Measurements from ENCODE around the gene SAMM50.

SAMM50 gene

GRCh38 chr22:44030051-44030701, 74.9 kb downstream of the SAMM50 start:
- DNase-seq (ENCODE audit: low read depth): no peak

- DNase-seq (ENCODE audit: low read depth): no peak
Observed at GRCh38 chr22:44030702-44031082, 75.5 kb downstream of the SAMM50 start.

GRCh38 chr22:44031158-44031952, 76.1 kb downstream of the SAMM50 start:
- no peak for DNase-seq (ENCODE audit: low read depth)

GRCh38 chr22:44032126-44032730, 77.0 kb downstream of the SAMM50 start:
- DNase-seq (ENCODE audit: low read depth): no peak

- DNase-seq (ENCODE audit: low read depth): no peak
Observed at GRCh38 chr22:44033287-44033686, 78.0 kb downstream of the SAMM50 start.

GRCh38 chr22:44033694-44034093, 78.5 kb downstream of the SAMM50 start:
- no peak for DNase-seq (ENCODE audit: low read depth)

- DNase-seq (ENCODE audit: low read depth): no peak
Observed at GRCh38 chr22:44037519-44038375, 82.5 kb downstream of the SAMM50 start.

GRCh38 chr22:44039566-44040171, 84.4 kb downstream of the SAMM50 start:
- no peak for DNase-seq (ENCODE audit: low read depth)

GRCh38 chr22:44042249-44043218, 87.3 kb downstream of the SAMM50 start:
- DNase-seq (ENCODE audit: low read depth): no peak

- DNase-seq (ENCODE audit: low read depth): no peak
Observed at GRCh38 chr22:44045145-44045544, 89.9 kb downstream of the SAMM50 start.
